ENCODE data around the gene B4GALNT3. TPM values are rescaled to one million over a fixed set of nuclear protein-coding genes. Genes with fewer than 3 reads are reported as not detected.

B4GALNT3 gene
- polyA plus RNA-seq, 2 of the 4 experiments (the other 2 are of a cell fraction), result 0.43 to 0.53 TPM

GRCh38 chr12:447141-447540, 12.6 kb upstream of the B4GALNT3 start:
- 76% methylated on average over 1 of the region's 1 CpG for WGBS (ENCODE audit: missing lambda C conversion rate)
- H3K27ac ChIP-seq, result no peak overlapping the region
- H3K9me3 ChIP-seq, result no peaks in the 10 kb centered on the region
- no peak for FAIRE-seq
- no peak for DNase-seq (ENCODE audit: low read depth in 1 of 2, low spot score in 1 of 2)
- ChIA-PET CTCF (interaction anchor here (0.9 to 13.9 kb wide), 4 partner anchors 10 to 502 kb away, joined by 3 to 252 read pairs (median 6); partner anchors contain the start of gene RAD52), POLR2A (no interaction called here)
- H3K4me1 ChIP-seq, result no peaks in the 10 kb centered on the region
- TF ChIP-seq PBX3 (IDR thresholded peaks at IDR 0.05) (no peak), GATA3 (IDR thresholded peaks at IDR 0.05; ENCODE audit: borderline replicate concordance) (no peak), RCOR1 (IDR thresholded peaks at IDR 0.05; ENCODE audit: low read depth, low read length) (no peak), EHF (CRISPR knock-in tag; IDR thresholded peaks at IDR 0.05) (no peak), MYC (IDR thresholded peaks at IDR 0.05; ENCODE audit: borderline replicate concordance, low read length) (no peak), RAD21 (conservative IDR thresholded peaks at IDR 0.05 in 1 of 2, IDR thresholded peaks at IDR 0.05 in 1 of 2) (no peak), KDM5A (IDR thresholded peaks at IDR 0.05) (no peak), ZFP36 (IDR thresholded peaks at IDR 0.05; ENCODE audit: borderline replicate concordance, partially characterized antibody) (no peak), E2F6 (IDR thresholded peaks at IDR 0.05; ENCODE audit: borderline replicate concordance, low read depth) (no peak), JUN (IDR thresholded peaks at IDR 0.05) (no peak), JUNB (IDR thresholded peaks at IDR 0.05) (no peak), ZNF302 (CRISPR knock-in tag; IDR thresholded peaks at IDR 0.05) (no peak), ATOH8 (CRISPR knock-in tag; IDR thresholded peaks at IDR 0.05; ENCODE audit: low read depth) (no peak), CHD4 (IDR thresholded peaks at IDR 0.05; ENCODE audit: borderline replicate concordance) (no peak), HMGXB4 (CRISPR knock-in tag; IDR thresholded peaks at IDR 0.05; ENCODE audit: borderline replicate concordance) (no peak), RNF2 (IDR thresholded peaks at IDR 0.05; ENCODE audit: borderline replicate concordance, low read depth) (no peak), PHF8 (IDR thresholded peaks at IDR 0.05; ENCODE audit: borderline replicate concordance, low read depth) (no peak)
- no peak overlapping the region for H3K4me3 ChIP-seq
- ATAC-seq, result no peak
- H3K4me2 ChIP-seq, result no peak overlapping the region

GRCh38 chr12:449203-449602, 10.5 kb upstream of the B4GALNT3 start:
- no peaks in the 10 kb centered on the region for H3K4me1 ChIP-seq
- DNase-seq (ENCODE audit: low read depth in 1 of 2, low spot score in 1 of 2), result no peak
- no peak overlapping the region for H3K4me2 ChIP-seq
- POLR2A ChIA-PET, result interaction anchor here (0.5 kb wide), 1 partner anchor 90 kb away, joined by 3 read pairs; no protein-coding TSS in a partner anchor
- WGBS (ENCODE audit: missing lambda C conversion rate), result 48% methylated on average over 4 of the region's 4 CpGs
- no peak for ATAC-seq
- H3K27ac ChIP-seq, result no peak overlapping the region
- H3K9me3 ChIP-seq, result peaks cover 7% of the 10 kb centered on the region; the same call in 2 of the 3 replicates
- CTCF ChIA-PET, result interaction anchor here (0.6 to 13.9 kb wide), 8 partner anchors 14 to 229 kb away, joined by 3 to 252 read pairs (median 6); no protein-coding TSS in a partner anchor
- FAIRE-seq, result no peak
- TF ChIP-seq ATOH8 (CRISPR knock-in tag; IDR thresholded peaks at IDR 0.05; ENCODE audit: low read depth), result no peak
- TF ChIP-seq ELK1 (IDR thresholded peaks at IDR 0.05; ENCODE audit: low read depth, low read length), result no peak
- TF ChIP-seq RFX5 (IDR thresholded peaks at IDR 0.05), result no peak
- no peak for TF ChIP-seq KDM1A (IDR thresholded peaks at IDR 0.05; ENCODE audit: low read depth)
- TF ChIP-seq TP53 (CRISPR knock-in tag; IDR thresholded peaks at IDR 0.05), result no peak
- TF ChIP-seq CEBPB (IDR thresholded peaks at IDR 0.05), result no peak
- no peak for TF ChIP-seq POLR2AphosphoS2 (conservative IDR thresholded peaks at IDR 0.05; ENCODE audit: low read length)
- TF ChIP-seq ESRRA (IDR thresholded peaks at IDR 0.05; ENCODE audit: borderline replicate concordance, low read length), result no peak
- no peak for TF ChIP-seq HOXA7 (CRISPR knock-in tag; IDR thresholded peaks at IDR 0.05)
- TF ChIP-seq HDAC2 (IDR thresholded peaks at IDR 0.05), result no peak
- TF ChIP-seq PBX3 (IDR thresholded peaks at IDR 0.05), result no peak
- TF ChIP-seq ZFP36 (IDR thresholded peaks at IDR 0.05; ENCODE audit: borderline replicate concordance, partially characterized antibody), result no peak
- H3K4me3 ChIP-seq, result no peak overlapping the region
